Measurements from ENCODE around the gene CACNG4. TPM values are rescaled to one million over a fixed set of nuclear protein-coding genes. Genes with fewer than 3 reads are reported as not detected.

Gene CACNG4
- total RNA-seq, 1 donor from 2014 or later = 27.5 TPM

- no peak for DNase-seq (ENCODE audit: extremely low spot score, unreplicated experiment)
- Mint-ChIP-seq H3K27ac (peak overlapping the region; percentile 21), H3K9me3 (no peaks in the 10 kb centered on the region), H3K4me3 (peak overlapping the region; percentile 86), H3K27me3 (peaks cover 40% of the 10 kb centered on the region), H3K36me3 (peaks cover 4% of the 10 kb centered on the region), H3K4me1 (ENCODE audit: unreplicated experiment) (peaks cover 32% of the 10 kb centered on the region)
- no peak for TF ChIP-seq CTCF (conservative IDR thresholded peaks at IDR 0.05)
Measured at GRCh38 chr17:66964930-66965800, 658 bp downstream of the CACNG4 start.

- Mint-ChIP-seq H3K4me1 (ENCODE audit: unreplicated experiment) (peaks cover 38% of the 10 kb centered on the region), H3K36me3 (peaks cover 5% of the 10 kb centered on the region), H3K4me3 (peak overlapping the region; percentile 86), H3K9me3 (no peaks in the 10 kb centered on the region), H3K27ac (peak overlapping the region; percentile 70), H3K27me3 (peaks cover 40% of the 10 kb centered on the region)
- no peak for TF ChIP-seq CTCF (conservative IDR thresholded peaks at IDR 0.05)
- no peak for DNase-seq (ENCODE audit: extremely low spot score, unreplicated experiment)
Measured at GRCh38 chr17:66965801-66966262, 1.3 kb downstream of the CACNG4 start.

GRCh38 chr17:66966298-66966697 lies 1.8 kb downstream of the CACNG4 start:
- Mint-ChIP-seq H3K4me3 (peak overlapping the region; percentile 86), H3K27me3 (peaks cover 40% of the 10 kb centered on the region), H3K4me1 (ENCODE audit: unreplicated experiment) (peaks cover 41% of the 10 kb centered on the region), H3K9me3 (no peaks in the 10 kb centered on the region), H3K27ac (peak overlapping the region; percentile 70), H3K36me3 (peaks cover 6% of the 10 kb centered on the region)
- TF ChIP-seq CTCF (conservative IDR thresholded peaks at IDR 0.05) = no peak
- no peak for DNase-seq (ENCODE audit: extremely low spot score, unreplicated experiment)

GRCh38 chr17:66966704-66967418 lies 2.4 kb downstream of the CACNG4 start:
- Mint-ChIP-seq H3K27ac (peak overlapping the region; percentile 70), H3K36me3 (peaks cover 12% of the 10 kb centered on the region), H3K4me3 (peak overlapping the region; percentile 86), H3K27me3 (peaks cover 40% of the 10 kb centered on the region), H3K9me3 (no peaks in the 10 kb centered on the region), H3K4me1 (ENCODE audit: unreplicated experiment) (peaks cover 46% of the 10 kb centered on the region)
- DNase-seq (ENCODE audit: extremely low spot score, unreplicated experiment) = no peak
- TF ChIP-seq CTCF (conservative IDR thresholded peaks at IDR 0.05) = no peak

DNA sequence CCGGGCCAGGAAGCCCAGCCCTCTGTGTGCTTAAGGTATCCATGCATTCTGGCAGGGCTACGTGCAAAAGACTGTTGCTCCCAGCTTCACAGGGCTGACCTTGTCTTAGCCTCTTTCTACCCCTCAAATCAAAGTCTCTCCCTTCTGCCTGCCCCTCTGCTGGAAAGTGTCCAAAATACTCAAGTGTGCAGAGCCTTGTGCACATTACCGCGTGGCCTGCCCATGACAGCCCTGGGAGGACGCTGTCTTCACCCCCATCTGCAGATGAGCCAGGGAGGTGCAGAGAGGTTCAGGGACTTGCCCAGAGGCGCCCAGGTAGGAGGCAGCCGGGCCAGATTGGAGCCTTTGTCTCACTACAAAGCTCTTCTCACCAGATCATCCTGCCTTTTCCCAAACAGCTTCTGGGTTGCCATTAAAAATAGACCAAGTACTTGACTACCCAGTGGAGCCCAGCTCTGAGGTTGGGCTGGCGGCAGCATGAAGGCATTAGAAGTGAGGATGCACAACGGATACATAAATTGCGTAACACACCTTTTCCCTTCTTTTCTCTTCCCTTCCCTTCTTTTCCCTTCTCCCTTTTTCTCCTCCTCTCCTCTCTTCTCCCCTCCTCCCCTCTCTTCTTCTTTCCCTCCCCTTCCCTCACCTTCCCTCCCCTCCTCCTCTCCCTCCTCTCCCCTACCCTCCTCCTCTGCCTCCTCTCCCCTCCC lies 3.5 kb downstream of the CACNG4 start:
- no peak for DNase-seq (ENCODE audit: extremely low spot score, unreplicated experiment)
- Mint-ChIP-seq H3K4me3 (peak overlapping the region; percentile 86), H3K9me3 (no peaks in the 10 kb centered on the region), H3K27me3 (peaks cover 31% of the 10 kb centered on the region), H3K36me3 (peaks cover 13% of the 10 kb centered on the region), H3K27ac (peak overlapping the region; percentile 25), H3K4me1 (ENCODE audit: unreplicated experiment) (peaks cover 47% of the 10 kb centered on the region)
- no peak for TF ChIP-seq CTCF (conservative IDR thresholded peaks at IDR 0.05)
